Effector memory CD4-positive, alpha-beta T cell (primary cell): ENCODE results near the gene SDR39U1.

ENCODE experiments used
- DNase-seq, 3 donors: peaks; one replicate each; pipeline ENCODE4 v3.0.0-alpha.2; 2020
- H3K27ac ChIP-seq: 2 replicates; pipeline ENCODE4 v1.7.0; 2013; ENCODE audit warnings: mild to moderate bottlenecking, low read length, moderate library complexity; ENCODE audit not compliant: insufficient read depth, poor library complexity, severe bottlenecking
- H3K27me3 ChIP-seq: replicated peaks from 2 replicates; pipeline ENCODE4 v1.7.0; 2013; ENCODE audit warnings: mild to moderate bottlenecking, low read length; ENCODE audit not compliant: insufficient read depth, control insufficient read depth, poor library complexity, severe bottlenecking
- H3K36me3 ChIP-seq: 2 replicates; pipeline ENCODE4 v1.7.0; 2013; ENCODE audit warnings: mild to moderate bottlenecking, low read length, moderate library complexity; ENCODE audit not compliant: control insufficient read depth, insufficient read depth
- H3K4me1 ChIP-seq: 2 replicates; pipeline ENCODE4 v1.7.0; 2013; ENCODE audit warnings: low read length, mild to moderate bottlenecking; ENCODE audit not compliant: control insufficient read depth, insufficient read depth, poor library complexity, severe bottlenecking
- H3K4me3 ChIP-seq: 2 replicates; pipeline ENCODE4 v1.7.0; 2013; ENCODE audit warnings: low read length, low read depth, mild to moderate bottlenecking; ENCODE audit not compliant: insufficient read depth, poor library complexity, severe bottlenecking
- H3K9me3 ChIP-seq: 2 replicates; pipeline ENCODE4 v1.7.0; 2013; ENCODE audit warnings: mild to moderate bottlenecking, low read length, moderate library complexity; ENCODE audit not compliant: control insufficient read depth

Gene SDR39U1

DNA sequence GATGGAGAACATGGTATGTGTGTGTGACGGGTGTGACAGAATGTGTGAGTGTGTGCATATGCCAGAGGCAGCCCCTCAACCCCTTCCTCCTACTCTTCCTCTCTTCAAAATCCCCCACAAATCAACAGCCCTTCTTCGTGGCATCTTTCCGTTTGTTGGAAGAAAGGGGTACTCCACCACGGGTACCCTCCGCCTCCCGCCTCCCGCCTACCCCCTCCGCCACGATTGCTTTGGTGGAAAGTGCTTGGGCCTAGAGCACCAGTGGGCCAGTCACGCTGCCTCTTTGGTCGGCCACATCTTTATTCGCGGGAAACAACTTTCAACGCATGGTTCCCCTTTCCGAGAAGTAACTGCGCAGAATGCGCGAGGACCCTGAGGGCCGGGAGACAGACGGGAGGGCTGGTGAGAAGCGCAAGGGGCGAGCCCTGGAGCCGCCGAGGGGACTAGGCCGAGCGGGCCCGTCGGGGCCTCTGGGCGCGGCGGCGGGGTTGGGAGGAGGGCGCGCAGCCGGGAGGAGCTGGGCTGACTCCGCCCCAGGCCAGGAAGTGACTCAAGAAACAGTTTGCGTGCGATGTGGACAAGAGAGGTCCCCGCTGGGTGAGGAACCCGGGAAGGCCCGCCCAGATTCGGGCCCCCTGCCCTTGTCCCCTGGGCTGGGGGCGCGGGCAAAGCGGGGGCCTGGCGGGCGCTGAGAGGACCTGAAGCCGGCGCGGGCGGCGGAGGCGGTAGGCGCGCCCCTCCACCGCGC, 13.0 kb downstream of the SDR39U1 start, which contains the start of the genes CBLN3 and KHNYN:
Gene CBLN3, minus strand, starts transcription at position 274 of the 748 bp plus-strand sequence. CDS start 614 bp downstream, outside the sequence.
Gene KHNYN, plus strand, starts transcription at position 560 of the 748 bp plus-strand sequence. CDS start 777 bp downstream, outside the sequence.
- Histone ChIP-seq H3K36me3 (peaks cover 27% of the 10 kb centered on the region), H3K4me1 (peaks cover 51% of the 10 kb centered on the region), H3K9me3 (no peaks in the 10 kb centered on the region), H3K4me3 (peak within 1 kb of the TSS; percentile 94), H3K27ac (peak within 1 kb of the TSS; percentile 98), H3K27me3 (no peaks in the 10 kb centered on the region)
- DNase-seq, result peak; percentile 74 to 79 (median 76)

DNA sequence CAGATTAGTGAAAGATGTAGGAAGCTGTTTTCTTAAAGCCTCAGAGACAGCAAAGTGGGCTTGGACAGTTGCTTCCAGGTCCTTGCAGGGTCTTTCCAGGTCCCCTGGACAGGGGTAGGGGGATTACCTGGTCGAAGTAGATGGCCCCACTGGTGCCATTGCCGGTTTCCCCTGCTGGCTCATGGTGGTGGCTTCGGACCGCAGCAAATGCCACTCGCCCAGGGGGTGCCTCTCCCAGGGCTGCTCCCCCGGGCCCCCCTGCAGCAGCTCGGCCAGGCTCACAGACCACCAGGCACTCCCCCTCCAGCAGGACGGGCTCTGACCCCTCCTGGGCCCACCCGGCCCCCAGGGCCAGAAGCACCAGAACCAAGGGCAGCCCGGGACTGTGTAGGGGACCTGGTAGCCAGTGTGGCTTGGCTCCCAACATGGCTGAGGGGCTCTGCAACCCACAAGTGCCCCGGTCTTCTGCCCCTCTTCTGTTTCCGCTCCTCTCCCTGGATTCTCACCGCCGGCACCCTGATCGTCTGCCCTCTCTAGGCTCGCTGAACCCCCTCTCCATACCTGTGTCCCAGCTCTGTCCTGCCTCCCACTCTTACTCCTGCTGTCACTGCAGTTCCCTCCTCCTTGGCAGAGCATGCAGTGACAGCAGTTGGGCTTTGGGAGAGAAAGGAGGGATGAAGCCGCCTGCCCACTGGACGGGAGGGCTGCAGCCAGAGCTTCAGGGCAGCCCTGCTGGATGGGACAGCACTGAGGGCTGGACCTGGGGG, 13.8 kb downstream of the SDR39U1 start:
- Histone ChIP-seq H3K36me3 (peaks cover 24% of the 10 kb centered on the region), H3K4me1 (peaks cover 51% of the 10 kb centered on the region), H3K9me3 (no peaks in the 10 kb centered on the region), H3K27me3 (no peaks in the 10 kb centered on the region), H3K4me3 (no peak overlapping the region), H3K27ac (peak overlapping the region; percentile 98)
- no peak for DNase-seq

DNA sequence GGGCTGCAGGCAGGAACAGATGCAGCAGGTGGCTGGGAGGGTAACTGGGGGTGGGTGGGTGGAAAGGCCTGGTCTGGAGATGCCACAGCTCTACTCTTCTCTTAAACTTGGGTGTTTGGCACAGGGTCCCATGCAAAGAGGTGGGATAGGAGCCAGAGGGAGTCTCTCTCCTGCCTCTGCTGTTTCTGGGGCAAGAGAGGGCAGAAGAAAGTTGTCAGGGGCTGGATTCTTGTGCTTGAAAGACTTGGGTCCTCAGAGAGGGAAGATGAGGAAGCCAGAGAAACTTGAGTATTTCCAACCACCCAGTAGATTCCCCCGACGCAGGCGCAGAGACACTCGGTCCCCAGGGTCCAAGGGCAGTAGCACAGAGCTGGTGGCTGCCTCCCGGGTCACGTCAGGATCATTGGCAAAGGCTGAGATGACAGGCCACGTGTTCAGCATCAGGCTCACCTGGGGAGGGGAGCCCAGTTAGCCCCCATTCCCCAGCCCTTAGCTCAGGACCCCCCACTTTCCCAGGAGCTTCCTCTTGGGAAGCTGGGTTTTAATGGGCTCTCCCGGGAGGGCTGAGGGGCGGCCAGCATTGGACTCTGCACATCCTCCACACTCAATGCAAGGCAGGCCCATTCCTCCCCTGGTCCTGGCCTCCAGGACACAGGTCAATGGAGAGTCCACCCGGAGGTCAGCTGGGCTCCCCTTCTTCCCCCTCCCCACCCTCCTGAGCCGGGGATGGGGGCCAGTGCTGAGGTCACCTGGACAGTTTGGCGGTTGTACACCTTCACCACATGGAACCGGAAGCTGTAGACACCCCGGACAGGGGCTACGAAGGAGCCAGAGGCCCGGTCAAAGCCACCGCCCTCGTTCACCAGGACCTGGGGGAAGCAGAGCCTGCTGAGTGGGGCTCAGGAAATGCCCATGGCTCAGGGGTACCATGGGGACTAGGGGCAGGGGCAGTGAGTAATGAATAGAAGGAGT, 14.8 kb downstream of the SDR39U1 start:
- no peak for DNase-seq
- Histone ChIP-seq H3K4me1 (peaks cover 57% of the 10 kb centered on the region), H3K27me3 (no peaks in the 10 kb centered on the region), H3K4me3 (no peak overlapping the region), H3K27ac (no peak overlapping the region), H3K36me3 (peaks cover 14% of the 10 kb centered on the region), H3K9me3 (no peaks in the 10 kb centered on the region)

DNA sequence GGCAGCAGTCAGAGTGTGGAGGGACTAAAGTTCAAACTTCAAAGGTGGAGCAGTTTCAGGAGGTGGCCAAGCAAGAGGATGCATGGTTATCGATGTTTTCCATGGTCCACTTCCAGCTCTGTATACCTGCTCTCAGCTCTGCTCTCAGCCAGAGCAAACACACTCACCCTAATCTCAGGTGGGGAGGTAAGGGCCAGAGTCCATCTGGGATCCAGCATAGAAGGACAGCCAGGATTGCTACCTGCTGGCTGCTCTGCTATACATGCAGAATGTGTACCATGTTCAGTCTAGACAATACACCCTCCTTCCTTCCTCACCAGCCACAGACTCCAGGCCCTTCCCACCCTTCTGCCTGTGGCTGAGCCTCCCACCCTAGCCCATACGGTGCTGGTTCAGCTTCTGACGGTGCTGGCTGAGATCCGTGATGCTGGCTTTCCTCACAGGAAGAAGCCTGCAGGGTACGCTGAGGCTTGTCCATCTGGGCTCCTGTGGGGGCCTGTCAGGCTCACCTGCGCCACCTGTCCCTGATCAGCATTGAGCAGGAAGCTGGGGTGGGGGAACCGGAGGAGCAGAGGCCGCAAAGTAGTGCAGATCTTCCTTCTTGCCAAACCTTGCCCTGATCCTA, 15.6 kb downstream of the SDR39U1 start:
- Histone ChIP-seq H3K4me3 (no peak overlapping the region), H3K27ac (peak overlapping the region; percentile 12), H3K9me3 (no peaks in the 10 kb centered on the region), H3K27me3 (no peaks in the 10 kb centered on the region), H3K36me3 (peaks cover 6% of the 10 kb centered on the region), H3K4me1 (peaks cover 63% of the 10 kb centered on the region)
- DNase-seq, result peak in 2 of 3 donors; percentile 9 to 13

DNA sequence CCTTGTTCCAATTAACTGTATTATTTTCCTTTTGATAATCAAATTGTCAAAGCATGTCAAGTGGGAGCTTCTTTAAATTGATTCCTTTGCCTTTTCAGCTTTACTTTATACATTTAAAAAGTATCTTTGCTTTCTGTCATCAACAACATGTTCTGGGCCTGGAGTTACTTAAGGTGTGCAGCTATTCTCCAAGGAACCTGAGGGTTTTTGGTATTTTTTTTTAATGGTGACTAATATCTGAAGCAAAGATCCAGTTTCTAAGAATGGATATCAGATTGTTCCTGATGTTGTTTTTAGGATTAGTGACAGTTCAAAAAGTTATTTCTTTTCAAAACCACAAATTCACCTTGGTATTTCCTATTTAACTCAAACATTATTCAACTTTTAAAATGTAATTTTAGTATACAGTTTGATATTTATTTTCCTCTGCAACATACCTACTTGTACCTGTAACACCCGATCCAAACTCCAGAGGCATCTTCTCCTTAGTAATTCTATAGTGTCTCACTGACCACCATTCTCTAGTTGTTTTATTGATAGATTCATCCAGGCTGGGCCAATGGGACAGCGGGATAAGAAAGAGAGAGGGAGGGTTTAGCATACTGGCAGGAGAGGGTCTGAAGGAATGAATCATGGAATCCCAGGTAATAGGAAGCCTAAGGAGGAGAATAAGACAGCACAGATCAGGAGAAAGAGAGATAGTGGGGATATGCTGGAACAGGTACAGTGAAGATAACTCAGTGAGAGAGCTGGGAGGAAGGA, 16.2 kb downstream of the SDR39U1 start:
- H3K27me3 ChIP-seq, result no peaks in the 10 kb centered on the region
- H3K27ac ChIP-seq, result no peak overlapping the region
- peaks cover 3% of the 10 kb centered on the region for H3K36me3 ChIP-seq
- H3K4me3 ChIP-seq, result no peak overlapping the region
- no peak for DNase-seq
- no peaks in the 10 kb centered on the region for H3K9me3 ChIP-seq
- peaks cover 57% of the 10 kb centered on the region for H3K4me1 ChIP-seq

DNA sequence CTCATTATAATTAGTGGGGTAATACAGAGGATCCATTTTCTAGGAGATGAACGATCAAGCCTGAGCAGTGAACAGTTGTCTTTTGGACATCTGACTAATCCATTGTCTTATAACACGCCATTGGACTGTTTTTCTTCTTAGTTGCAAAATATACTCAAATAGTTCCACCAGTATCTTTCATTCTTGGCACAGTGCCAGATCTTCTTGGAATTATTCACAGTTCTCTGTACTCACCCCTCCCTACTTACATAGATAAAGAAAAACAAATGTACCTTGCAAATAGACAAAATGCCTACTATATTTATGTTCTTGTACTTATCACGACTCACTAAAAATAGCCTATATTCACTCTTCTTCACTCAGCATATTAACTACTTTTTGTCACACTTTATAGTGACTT, 16.9 kb downstream of the SDR39U1 start:
- no peaks in the 10 kb centered on the region for H3K9me3 ChIP-seq
- H3K4me3 ChIP-seq, result no peak overlapping the region
- no peak overlapping the region for H3K27ac ChIP-seq
- H3K4me1 ChIP-seq, result peaks cover 50% of the 10 kb centered on the region
- no peak for DNase-seq
- no peaks in the 10 kb centered on the region for H3K36me3 ChIP-seq
- no peaks in the 10 kb centered on the region for H3K27me3 ChIP-seq

DNA sequence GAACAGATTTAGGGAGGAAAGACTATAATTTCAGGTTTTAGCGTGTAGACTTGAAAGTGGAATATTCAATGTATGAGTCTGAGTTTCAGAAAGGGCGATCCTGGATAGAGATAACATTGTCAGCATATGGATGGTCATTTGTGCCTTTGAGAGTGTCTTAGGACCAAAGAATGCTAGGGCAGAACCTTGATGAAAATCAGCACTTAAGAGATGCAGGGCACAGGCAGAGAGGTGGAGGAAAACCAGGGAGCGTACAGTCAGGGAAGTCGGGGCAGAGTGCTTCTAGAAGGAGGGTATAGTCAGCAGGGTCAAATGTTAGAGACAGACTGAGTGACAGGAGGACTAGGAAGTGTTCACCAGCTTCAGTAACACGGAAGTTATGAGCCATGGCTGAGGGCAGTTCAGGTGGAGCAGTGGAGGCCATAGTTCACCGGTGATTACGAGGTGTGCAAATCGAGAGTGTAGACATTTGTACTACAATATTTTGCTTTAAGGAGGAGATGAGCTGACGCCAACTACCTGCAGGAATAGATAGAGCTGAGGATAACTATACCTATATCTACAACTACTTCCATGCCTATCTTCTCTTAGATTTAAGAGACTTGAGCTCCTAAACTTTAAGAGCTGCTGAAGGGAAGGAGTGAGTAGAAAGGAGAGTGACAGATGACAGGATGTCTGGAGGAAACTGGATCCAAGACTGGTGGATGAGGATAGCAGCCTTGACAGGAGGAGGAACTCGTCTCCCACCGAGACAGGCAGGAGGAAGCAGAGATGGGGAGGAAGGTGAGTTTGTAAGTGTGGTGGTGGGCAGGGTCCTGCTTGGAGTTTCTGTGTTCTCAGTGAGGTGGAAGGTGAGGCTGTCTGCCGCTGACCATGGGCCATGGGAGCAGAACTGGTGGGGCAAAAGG, 19.6 kb downstream of the SDR39U1 start:
- H3K36me3 ChIP-seq, result no peaks in the 10 kb centered on the region
- H3K4me1 ChIP-seq, result peaks cover 35% of the 10 kb centered on the region
- H3K27ac ChIP-seq, result no peak overlapping the region
- no peaks in the 10 kb centered on the region for H3K27me3 ChIP-seq
- no peak overlapping the region for H3K4me3 ChIP-seq
- H3K9me3 ChIP-seq, result no peaks in the 10 kb centered on the region
- DNase-seq, result no peak

DNA sequence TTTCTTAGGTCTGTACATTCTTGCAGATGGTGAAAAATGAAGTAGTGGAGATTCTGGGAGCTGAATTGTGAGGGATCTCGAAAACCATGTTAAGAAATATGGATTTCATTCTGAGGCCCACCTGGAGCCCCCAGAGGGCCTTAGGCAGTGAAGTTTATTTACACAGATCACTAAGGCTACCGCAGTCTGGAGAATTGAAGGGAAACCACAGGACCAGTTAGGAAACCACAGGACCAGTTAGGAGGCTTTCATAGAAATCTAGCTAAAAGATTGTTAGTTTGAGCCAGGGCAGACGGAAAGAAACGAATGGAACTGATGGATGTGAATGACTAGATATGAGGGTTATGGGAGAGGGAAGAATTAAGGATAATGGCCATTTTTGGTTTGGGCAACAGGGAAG, 20.3 kb downstream of the SDR39U1 start:
- DNase-seq, result no peak
- H3K36me3 ChIP-seq, result no peaks in the 10 kb centered on the region
- no peaks in the 10 kb centered on the region for H3K27me3 ChIP-seq
- H3K4me1 ChIP-seq, result peaks cover 30% of the 10 kb centered on the region
- no peaks in the 10 kb centered on the region for H3K9me3 ChIP-seq
- H3K4me3 ChIP-seq, result no peak overlapping the region
- H3K27ac ChIP-seq, result no peak overlapping the region
